H1 (cell line): Measurements from ENCODE around the gene CLVS2. TPM values are rescaled to one million over a fixed set of nuclear protein-coding genes. Genes with fewer than 3 reads are reported as not detected.

Experiments used
- CTCF ChIA-PET: fragments of 300-600 bp; sonication (Branson Sonifier 250); formaldehyde crosslinking; loops from one replicate; lab custom pipeline; 2021; ENCODE audit not compliant: partially characterized antibody; lab: Charles Lee
- POLR2A ChIA-PET: fragments of 300-600 bp; sonication (Branson Sonifier 250); formaldehyde crosslinking; loops from one replicate; lab custom pipeline; 2021; ENCODE audit warnings: inconsistent platforms; ENCODE audit not compliant: partially characterized antibody; lab: Charles Lee
- DNase-seq, 2 experiments: peaks; one replicate each; pipeline versions ENCODE4 v3.0.0 to v3.0.0-alpha.2; 2010 to 2022; ENCODE audit warnings: low spot score in 2 of 2, low read depth in 1 of 2, mixed read lengths in 1 of 2
- FAIRE-seq: peaks from 2 replicates; lab custom pipeline; 2011; peaks lifted over from hg19 to GRCh38; lab: Jason Lieb, UNC
- H2AFZ ChIP-seq: 2 replicates; pipeline ENCODE4 v1.8.1; 2012; ENCODE audit warnings: low read length, inconsistent platforms
- H2AK5ac ChIP-seq: 2 replicates; pipeline ENCODE4 v1.6.1; 2013; ENCODE audit warnings: low read depth, low read length
- H2BK120ac ChIP-seq: replicated peaks from 2 replicates; pipeline ENCODE3; 2013; ENCODE audit warnings: low read depth, low read length, inconsistent platforms
- H2BK12ac ChIP-seq: 2 replicates; pipeline ENCODE4 v1.6.1; 2013; ENCODE audit warnings: low read depth, low read length
- H2BK15ac ChIP-seq: 2 replicates; pipeline ENCODE4 v1.6.1; 2013; ENCODE audit warnings: low read length
- H2BK20ac ChIP-seq: 2 replicates; pipeline ENCODE4 v1.6.1; 2013; ENCODE audit warnings: low read length
- H2BK5ac ChIP-seq: 2 replicates; pipeline ENCODE4 v1.6.1; 2013; ENCODE audit warnings: low read depth, low read length
- H3K14ac ChIP-seq: 2 replicates; pipeline ENCODE4 v1.6.1; 2013; ENCODE audit warnings: inconsistent platforms; ENCODE audit not compliant: insufficient read length
- H3K18ac ChIP-seq: 2 replicates; pipeline ENCODE4 v1.6.1; 2013; ENCODE audit warnings: low read length; ENCODE audit errors: extremely low read depth
- H3K23ac ChIP-seq: 2 replicates; pipeline ENCODE4 v1.6.1; 2013; ENCODE audit warnings: inconsistent platforms; ENCODE audit not compliant: insufficient read length
- H3K23me2 ChIP-seq: 2 replicates; pipeline ENCODE4 v1.6.1; 2013; ENCODE audit warnings: low read depth, low read length
- H3K27ac ChIP-seq: 2 replicates; pipeline ENCODE4 v1.6.1; 2011; ENCODE audit warnings: low read depth, low read length, inconsistent platforms
- H3K27me3 ChIP-seq, 4 experiments: replicated peaks in 1 of 4; 1 replicate in 1 of 4; 2 replicates in 3 of 4; pipeline versions ENCODE4 v1.6.1 to v1.8.1; 2011 to 2013; ENCODE audit warnings: low read length in 3 of 4, mild to moderate bottlenecking in 3 of 4, inconsistent platforms in 2 of 4, mixed read lengths in 2 of 4, moderate library complexity in 1 of 4; ENCODE audit not compliant: control insufficient read depth in 3 of 4, insufficient read depth in 3 of 4; ENCODE audit errors: extremely low read depth in 1 of 4
- H3K36me3 ChIP-seq, 4 experiments: 2 replicates each; pipeline versions ENCODE4 v1.6.1 to v1.8.1; 2011 to 2013; ENCODE audit warnings: mild to moderate bottlenecking in 4 of 4, low read length in 3 of 4, moderate library complexity in 2 of 4, control low read depth in 1 of 4, inconsistent platforms in 1 of 4; ENCODE audit not compliant: insufficient read depth in 4 of 4, control insufficient read depth in 2 of 4
- H3K4ac ChIP-seq: replicated peaks from 2 replicates; pipeline ENCODE3; 2013; ENCODE audit warnings: low read length, low read depth, mixed read lengths, inconsistent platforms; ENCODE audit not compliant: insufficient read length
- H3K4me1 ChIP-seq, 4 experiments: replicated peaks in 1 of 4; 1 replicate in 1 of 4; 2 replicates in 3 of 4; pipeline versions ENCODE4 v1.6.1 to v1.8.1; 2011 to 2013; ENCODE audit warnings: low read length in 3 of 4, inconsistent platforms in 2 of 4, mixed read lengths in 1 of 4; ENCODE audit not compliant: insufficient read depth in 4 of 4, control insufficient read depth in 3 of 4
- H3K4me2 ChIP-seq, 2 experiments: 2 replicates each; pipeline versions ENCODE4 v1.6.1 to v1.8.1; 2011 to 2013; ENCODE audit warnings: low read depth in 2 of 2, low read length in 2 of 2, control low read depth in 1 of 2, inconsistent platforms in 1 of 2, mild to moderate bottlenecking in 1 of 2; ENCODE audit not compliant: insufficient read depth in 1 of 2
- H3K4me3 ChIP-seq, 4 experiments: fragments of 200-600, 300-600 bp in 1 of 4; sonication (generic), shearing (Covaris generic), sonication (Bioruptor Twin) in 1 of 4; 2 replicates each; pipeline versions ENCODE4 v1.5.1 to v1.8.1; 2011 to 2016; ENCODE audit warnings: low read length in 4 of 4, low read depth in 3 of 4, control low read depth in 2 of 4, inconsistent platforms in 2 of 4, mild to moderate bottlenecking in 2 of 4, mixed read lengths in 1 of 4, moderate library complexity in 1 of 4; ENCODE audit not compliant: insufficient read depth in 2 of 4; ENCODE audit errors: extremely low read depth in 1 of 4
- H3K56ac ChIP-seq: replicated peaks from 2 replicates; pipeline ENCODE3; 2013; ENCODE audit warnings: low read depth, mild to moderate bottlenecking, mixed read lengths, low read length, inconsistent platforms; ENCODE audit not compliant: insufficient read length
- H3K79me1 ChIP-seq: 2 replicates; pipeline ENCODE4 v1.6.1; 2013; ENCODE audit warnings: low read depth, low read length, control low read depth
- H3K79me2 ChIP-seq, 2 experiments: 2 replicates each; pipeline versions ENCODE4 v1.6.1 to v1.8.1; 2012 to 2013; ENCODE audit warnings: low read length in 2 of 2, mild to moderate bottlenecking in 2 of 2, inconsistent platforms in 1 of 2; ENCODE audit not compliant: insufficient read depth in 2 of 2, control insufficient read depth in 1 of 2
- H3K9ac ChIP-seq, 4 experiments: replicated peaks in 1 of 4; 1 replicate in 1 of 4; 2 replicates in 3 of 4; pipeline versions ENCODE4 v1.6.1 to v1.8.1; 2011 to 2013; ENCODE audit warnings: low read depth in 3 of 4, low read length in 3 of 4, control low read depth in 2 of 4, mild to moderate bottlenecking in 2 of 4, moderate library complexity in 2 of 4, inconsistent platforms in 1 of 4; ENCODE audit errors: extremely low read depth in 1 of 4
- H3K9me3 ChIP-seq, 2 experiments: 2 replicates each; pipeline versions ENCODE4 v1.6.1 to v1.8.1; 2012 to 2013; ENCODE audit warnings: mild to moderate bottlenecking in 2 of 2, moderate library complexity in 2 of 2, control low read depth in 1 of 2, inconsistent platforms in 1 of 2, low read depth in 1 of 2, low read length in 1 of 2, mixed read lengths in 1 of 2; ENCODE audit not compliant: insufficient read depth in 2 of 2
- H4K20me1 ChIP-seq, 2 experiments: replicated peaks in 1 of 2; 2 replicates each; pipeline versions ENCODE3 to v1.8.1; 2011 to 2013; ENCODE audit warnings: inconsistent platforms in 2 of 2, low read length in 2 of 2, mild to moderate bottlenecking in 1 of 2; ENCODE audit not compliant: insufficient read depth in 2 of 2, control insufficient read depth in 1 of 2
- H4K5ac ChIP-seq: 2 replicates; pipeline ENCODE4 v1.6.1; 2013; ENCODE audit warnings: low read length, low read depth, mixed read lengths, inconsistent platforms; ENCODE audit not compliant: insufficient read length
- H4K8ac ChIP-seq: 2 replicates; pipeline ENCODE4 v1.8.0; 2013; ENCODE audit warnings: mild to moderate bottlenecking, moderate library complexity, low read length, inconsistent platforms; ENCODE audit not compliant: insufficient read depth; ENCODE audit errors: extremely low read depth
- H4K91ac ChIP-seq: replicated peaks from 2 replicates; pipeline ENCODE3; 2013; ENCODE audit warnings: low read length, mixed read lengths, inconsistent platforms; ENCODE audit not compliant: insufficient read length
- CHD2 ChIP-seq: IDR thresholded peaks from 2 replicates; pipeline ENCODE4 v1.6.1; 2012; ENCODE audit warnings: low read length, improper control_type of control experiment
- FOSL1 ChIP-seq: IDR thresholded peaks from 2 replicates; pipeline ENCODE4 v1.6.1; 2011; ENCODE audit warnings: mild to moderate bottlenecking, low read depth, low read length, moderate library complexity; ENCODE audit not compliant: insufficient read depth
- GABPA ChIP-seq: IDR thresholded peaks from 2 replicates; pipeline ENCODE4 v1.6.1; 2011; ENCODE audit warnings: mild to moderate bottlenecking, low read length, moderate library complexity, borderline replicate concordance; ENCODE audit not compliant: insufficient read depth
- HDAC2 ChIP-seq, 2 experiments: fragments of 300-600 bp in 1 of 2; sonication (generic) in 1 of 2; IDR thresholded peaks; 2 replicates each; pipeline ENCODE4 v1.6.1; 2011 to 2012; ENCODE audit warnings: low read depth in 2 of 2, low read length in 2 of 2, mild to moderate bottlenecking in 2 of 2, moderate library complexity in 2 of 2, borderline replicate concordance in 1 of 2, inconsistent platforms in 1 of 2
- JUN ChIP-seq: IDR thresholded peaks from 2 replicates; pipeline ENCODE4 v1.6.1; 2011; ENCODE audit warnings: low read depth, mild to moderate bottlenecking, improper control_type of control experiment, low read length
- NRF1 ChIP-seq: IDR thresholded peaks from 2 replicates; pipeline ENCODE4 v1.6.1; 2011; ENCODE audit warnings: mild to moderate bottlenecking, low read depth, low read length, improper control_type of control experiment
- RXRA ChIP-seq: IDR thresholded peaks from 2 replicates; pipeline ENCODE4 v1.6.1; 2011; ENCODE audit warnings: low read depth, mild to moderate bottlenecking, low read length, moderate library complexity; ENCODE audit not compliant: insufficient read depth
- SP4 ChIP-seq: IDR thresholded peaks from 2 replicates; pipeline ENCODE4 v1.6.1; 2012; ENCODE audit warnings: low read length, inconsistent platforms
- WGBS, 2 experiments: shearing (Covaris generic) in 1 of 2; methylation state at CpG; one replicate each; pipeline versions ENCODE4 v1.1.6 to v1.1.7; 2013 to 2015; ENCODE audit warnings: low lambda C conversion rate in 2 of 2, mixed read lengths in 2 of 2, inconsistent platforms in 1 of 2, low coverage in 1 of 2, missing lambda C conversion rate in 1 of 2; ENCODE audit not compliant: insufficient replicate concordance in 2 of 2, insufficient coverage in 1 of 2, insufficient read length in 1 of 2; ENCODE audit errors: extremely low coverage in 1 of 2, missing lambda C conversion rate in 1 of 2; 5-methylcytosine and 5-hydroxymethylcytosine counted together
- polyA plus RNA-seq, 7 experiments: library from polyadenylated mRNA; depleted of rRNA in 3 of 7; stranded (reverse) in 5 of 7; unstranded in 2 of 7; fragments of >200 nt in 5 of 7; fragments of 200-250 nt in 2 of 7; gene quantifications; 1 replicate in 5 of 7; 2 replicates in 1 of 7; 4 replicates in 1 of 7; pipeline versions ENCODE4 v1.2.1 to v1.2.3, GENCODE V29; 2011 to 2013; ENCODE audit warnings: missing spikeins in 2 of 7, mixed read lengths in 2 of 7
- total RNA-seq: library from RNA; stranded (reverse); fragmentation: NEBNext Ultra II Directional; extraction: Animal tissue kit (Norgen Biotek cat#: 25700); gene quantifications from 2 replicates; pipeline ENCODE4 v1.2.1, GENCODE V29; 2021

CLVS2 gene
- total and polyA plus RNA-seq, 2 of the 8 experiments (the other 6 are each of a cell fraction or from before 2014, with no cell fraction given), result 0.30 to 0.73 TPM

DNA sequence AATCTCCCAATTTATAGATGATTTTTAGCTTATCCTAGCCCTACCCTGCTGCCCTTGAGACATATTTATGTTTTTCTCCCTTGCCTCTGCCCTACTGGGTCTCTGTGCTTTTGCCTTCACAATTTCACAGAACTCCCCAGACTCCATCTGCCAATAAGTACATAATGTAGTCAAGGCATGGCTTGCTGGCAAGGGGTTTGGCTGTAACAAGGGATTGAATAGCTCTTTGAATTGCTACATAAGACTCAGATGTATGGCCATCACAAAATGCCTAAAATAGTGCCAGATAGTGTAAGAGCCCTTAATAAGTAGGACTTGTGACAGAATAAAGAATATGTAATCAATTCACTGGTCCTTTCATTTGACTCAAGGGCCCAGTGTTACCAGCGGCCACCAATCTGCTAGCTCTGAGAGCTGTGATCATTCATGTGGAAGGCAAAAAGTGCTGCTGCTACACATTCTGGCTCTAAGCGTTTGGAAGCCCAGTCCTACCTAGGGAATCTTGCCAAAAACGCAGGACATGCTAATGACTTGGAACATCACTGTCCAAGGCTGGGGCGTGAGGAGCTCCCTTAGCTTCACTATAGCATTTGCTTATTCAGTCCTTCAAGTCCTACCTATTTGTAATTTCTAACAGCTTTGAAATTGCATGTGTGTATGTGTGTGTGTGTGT is 20.5 kb downstream of the CLVS2 start:
- H3K27ac ChIP-seq, result no peak overlapping the region
- H2AFZ ChIP-seq, result no peak overlapping the region
- H3K27me3 ChIP-seq, result no peaks in the 10 kb centered on the region
- H2BK20ac ChIP-seq, result no peak overlapping the region
- CTCF ChIA-PET, result no interaction called here
- 80% methylated on average over 4 of the region's 4 CpGs; no CpG with 5 or more reads in 1 of the 2 experiments for WGBS, 2 experiments
- FAIRE-seq (no peak), DNase-seq (no peak)
- H3K4me2 ChIP-seq, result no peak overlapping the region
- H3K9me3 ChIP-seq, result no peaks in the 10 kb centered on the region
- H3K79me2 ChIP-seq, result no peaks in the 10 kb centered on the region
- TF ChIP-seq GABPA, result no peak
- TF ChIP-seq JUN, result no peak
- no peak for TF ChIP-seq SP4
- no peak for TF ChIP-seq FOSL1
- TF ChIP-seq NRF1, result no peak
- no peak for TF ChIP-seq CHD2
- TF ChIP-seq RXRA, result no peak
- no peak for TF ChIP-seq HDAC2 (IDR thresholded peaks at IDR 0.05; ENCODE audit: borderline replicate concordance in 1 of 2, low read depth in 2 of 2, low read length in 2 of 2)
- no peak overlapping the region for H3K9ac ChIP-seq
- no peak overlapping the region for H2BK120ac ChIP-seq
- H3K23ac ChIP-seq, result no peak overlapping the region
- H3K4ac ChIP-seq, result no peak overlapping the region
- POLR2A ChIA-PET, result no interaction called here
- no peaks in the 10 kb centered on the region for H3K36me3 ChIP-seq
- no peak overlapping the region for H3K18ac ChIP-seq
- no peak overlapping the region for H2BK12ac ChIP-seq
- H4K5ac ChIP-seq, result no peak overlapping the region
- no peak overlapping the region for H3K56ac ChIP-seq
- H3K14ac ChIP-seq, result peak overlapping the region; percentile 49
- no peak overlapping the region for H2BK15ac ChIP-seq
- no peaks in the 10 kb centered on the region for H3K23me2 ChIP-seq
- no peaks in the 10 kb centered on the region for H3K79me1 ChIP-seq
- H3K4me1 ChIP-seq, result no peaks in the 10 kb centered on the region
- no peak overlapping the region for H4K91ac ChIP-seq
- H2AK5ac ChIP-seq, result no peak overlapping the region
- no peak overlapping the region for H4K8ac ChIP-seq
- H4K20me1 ChIP-seq, result no peaks in the 10 kb centered on the region
- no peak overlapping the region for H3K4me3 ChIP-seq
- H2BK5ac ChIP-seq, result no peak overlapping the region
